Transverse colon (tissue), 4 donors: ENCODE results near the gene MC2R. TPM values are rescaled to one million over a fixed set of nuclear protein-coding genes. Genes with fewer than 3 reads are reported as not detected.

ENCODE experiments used
- DNase-seq: peaks from one replicate; pipeline ENCODE4 v3.0.0-alpha.2; 2019
- H3K27ac ChIP-seq, 4 donors: fragments of 200-600 bp; sonication (generic); 2 replicates each; pipeline ENCODE4 v1.5.1; 2016 to 2018; ENCODE audit warnings: inconsistent platforms in 4 of 4
- H3K27me3 ChIP-seq: fragments of 200-600 bp; sonication (generic); 2 replicates; pipeline ENCODE4 v1.5.1; 2017; ENCODE audit warnings: inconsistent platforms
- H3K36me3 ChIP-seq, 4 donors: fragments of 200-600 bp; sonication (generic); 2 replicates each; pipeline ENCODE4 v1.5.1; 2017 to 2019; ENCODE audit warnings: inconsistent platforms in 4 of 4
- H3K4me1 ChIP-seq, 4 donors: fragments of 200-600 bp; sonication (generic); 2 replicates each; pipeline ENCODE4 v1.5.1; 2017 to 2020; ENCODE audit warnings: inconsistent platforms in 4 of 4
- H3K4me3 ChIP-seq, 4 donors: fragments of 200-600 bp; sonication (generic); 1 replicate in 1 of 4; 2 replicates in 3 of 4; pipeline versions ENCODE4 v1.5.1 to v1.6.1; 2017 to 2019; ENCODE audit warnings: inconsistent platforms in 4 of 4
- H3K9me3 ChIP-seq, 2 donors: fragments of 200-600 bp; sonication (generic); 2 replicates each; pipeline ENCODE4 v1.5.1; 2017 to 2019; ENCODE audit warnings: inconsistent platforms in 2 of 2
- EP300 ChIP-seq: sonication (generic); formaldehyde crosslinking; IDR thresholded peaks from one replicate; pipeline ENCODE4 v1.6.1; 2017; ENCODE audit warnings: antibody characterized with exemption, low read depth
- POLR2A ChIP-seq: fragments of 450-650 bp; IDR thresholded peaks from one replicate; pipeline ENCODE4 v1.6.1; 2016; ENCODE audit warnings: antibody characterized with exemption, mild to moderate bottlenecking, moderate library complexity
- POLR2AphosphoS5 ChIP-seq, 3 donors: sonication (generic); formaldehyde crosslinking; IDR thresholded peaks; one replicate each; pipeline ENCODE4 v1.6.1; 2016; ENCODE audit warnings: antibody characterized with exemption in 3 of 3
- WGBS, 2 donors: methylation state at CpG; one replicate each; pipeline ENCODE4 v1.1.5; 2018; ENCODE audit warnings: low coverage in 1 of 2; 5-methylcytosine and 5-hydroxymethylcytosine counted together
- in situ Hi-C, 4 donors: fragments of 200-750 bp; cut with MboI; loops; one replicate each; pipeline versions ENCODE4 v1.15.0 to v1.15.1; 2017; ENCODE audit warnings: low sequenced_read_pairs in 3 of 4, low pct_ligation_motif_present in 1 of 4, low pct_unique_long_range_greater_than_20kb in 1 of 4
- intact Hi-C: fragments of 100-400 bp; cut with DNase I; formaldehyde crosslinking; loops from one replicate; pipeline ENCODE4 v1.15.1; 2023; ENCODE audit warnings: low total_unique reads
- total RNA-seq, 4 donors: library from RNA; depleted of rRNA; stranded (reverse); fragments of >200 nt; gene quantifications; one replicate each; pipeline ENCODE4 v1.1.0, GENCODE V29; 2016
- TF ChIP-seq, protein P1 (sequence below), 5 experiments: fragments of 200-600 bp in 3 of 5; fragments of 450-650 bp in 2 of 5; sonication (generic) in 3 of 5; IDR thresholded peaks; 1 replicate in 2 of 5; 2 replicates in 3 of 5; pipeline ENCODE4 v1.5.1; 2016 to 2017; ENCODE audit warnings: antibody characterized with exemption in 5 of 5, inconsistent platforms in 3 of 5, mild to moderate bottlenecking in 2 of 5, moderate library complexity in 1 of 5

Gene MC2R
- total RNA-seq, 4 donors from 2014 or later, result not detected

DNA sequence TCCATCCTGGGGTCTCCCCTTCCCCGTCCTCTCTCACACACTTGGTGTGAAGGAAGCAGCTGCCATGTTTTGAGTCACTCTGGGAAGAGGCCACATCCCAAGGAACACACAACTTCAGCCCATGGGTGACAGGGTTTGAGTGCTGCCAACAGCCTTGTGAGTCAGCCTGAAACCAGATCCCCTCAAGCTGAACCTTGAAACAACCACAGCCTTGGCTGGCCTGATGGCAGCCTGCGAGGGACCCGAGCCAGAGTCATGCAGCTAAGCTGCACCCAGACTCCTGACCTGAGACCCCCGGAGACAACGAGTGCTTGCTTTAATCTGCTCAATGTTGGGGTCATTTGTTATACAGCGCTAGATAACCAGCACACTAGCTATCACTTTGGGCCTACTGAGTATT lies 19.3 kb upstream of the MC2R start:
- TF ChIP-seq POLR2A, result no peak
- no peaks in the 10 kb centered on the region for H3K9me3 ChIP-seq
- H3K27ac ChIP-seq, result no peak overlapping the region
- 87% methylated on average over 6 of the region's 6 CpGs; no CpG with 5 or more reads in 1 of the 2 donors for WGBS, 2 donors
- in situ Hi-C loops, result no loop called here
- H3K4me3 ChIP-seq, result no peak overlapping the region
- DNase-seq, result no peak
- intact Hi-C loops, result no loop called here
- H3K36me3 ChIP-seq, result no peaks in the 10 kb centered on the region
- no peaks in the 10 kb centered on the region for H3K27me3 ChIP-seq
- no peaks in the 10 kb centered on the region for H3K4me1 ChIP-seq

DNA sequence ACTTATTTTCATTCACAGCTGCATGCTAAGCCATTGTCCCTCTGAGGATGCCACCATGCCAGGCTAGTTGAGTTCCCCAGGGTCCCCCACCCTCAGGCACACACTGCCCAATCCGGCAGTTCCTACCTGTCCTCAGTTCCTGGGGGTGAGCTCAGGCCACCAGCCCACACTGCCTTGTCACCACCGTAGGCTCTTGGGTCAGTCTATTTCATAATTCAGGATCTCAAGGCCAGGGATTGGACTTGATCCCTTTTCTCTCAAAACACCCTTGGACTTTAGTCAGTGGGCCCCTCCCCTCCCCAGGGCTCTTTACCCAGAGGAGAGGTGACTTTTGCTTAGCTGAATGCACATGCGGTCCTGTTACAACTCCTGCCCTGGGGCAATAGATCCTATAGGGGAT lies 18.7 kb upstream of the MC2R start:
- no peaks in the 10 kb centered on the region for H3K9me3 ChIP-seq
- H3K27me3 ChIP-seq, result no peaks in the 10 kb centered on the region
- TF ChIP-seq, protein P1, sequence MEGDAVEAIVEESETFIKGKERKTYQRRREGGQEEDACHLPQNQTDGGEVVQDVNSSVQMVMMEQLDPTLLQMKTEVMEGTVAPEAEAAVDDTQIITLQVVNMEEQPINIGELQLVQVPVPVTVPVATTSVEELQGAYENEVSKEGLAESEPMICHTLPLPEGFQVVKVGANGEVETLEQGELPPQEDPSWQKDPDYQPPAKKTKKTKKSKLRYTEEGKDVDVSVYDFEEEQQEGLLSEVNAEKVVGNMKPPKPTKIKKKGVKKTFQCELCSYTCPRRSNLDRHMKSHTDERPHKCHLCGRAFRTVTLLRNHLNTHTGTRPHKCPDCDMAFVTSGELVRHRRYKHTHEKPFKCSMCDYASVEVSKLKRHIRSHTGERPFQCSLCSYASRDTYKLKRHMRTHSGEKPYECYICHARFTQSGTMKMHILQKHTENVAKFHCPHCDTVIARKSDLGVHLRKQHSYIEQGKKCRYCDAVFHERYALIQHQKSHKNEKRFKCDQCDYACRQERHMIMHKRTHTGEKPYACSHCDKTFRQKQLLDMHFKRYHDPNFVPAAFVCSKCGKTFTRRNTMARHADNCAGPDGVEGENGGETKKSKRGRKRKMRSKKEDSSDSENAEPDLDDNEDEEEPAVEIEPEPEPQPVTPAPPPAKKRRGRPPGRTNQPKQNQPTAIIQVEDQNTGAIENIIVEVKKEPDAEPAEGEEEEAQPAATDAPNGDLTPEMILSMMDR (IDR thresholded peaks at IDR 0.05), result no peak
- TF ChIP-seq EP300 (no peak), POLR2A (no peak), POLR2AphosphoS5 (IDR thresholded peaks at IDR 0.05) (no peak)
- intact Hi-C loops (no loop called here), in situ Hi-C loops (no loop called here)
- DNase-seq, result no peak
- no peak overlapping the region for H3K27ac ChIP-seq
- H3K4me3 ChIP-seq, result no peak overlapping the region
- H3K4me1 ChIP-seq, result no peaks in the 10 kb centered on the region
- WGBS, 2 donors, result 93% methylated on average over 3 of the region's 3 CpGs; no CpG with 5 or more reads in 1 of the 2 donors
- no peaks in the 10 kb centered on the region for H3K36me3 ChIP-seq

DNA sequence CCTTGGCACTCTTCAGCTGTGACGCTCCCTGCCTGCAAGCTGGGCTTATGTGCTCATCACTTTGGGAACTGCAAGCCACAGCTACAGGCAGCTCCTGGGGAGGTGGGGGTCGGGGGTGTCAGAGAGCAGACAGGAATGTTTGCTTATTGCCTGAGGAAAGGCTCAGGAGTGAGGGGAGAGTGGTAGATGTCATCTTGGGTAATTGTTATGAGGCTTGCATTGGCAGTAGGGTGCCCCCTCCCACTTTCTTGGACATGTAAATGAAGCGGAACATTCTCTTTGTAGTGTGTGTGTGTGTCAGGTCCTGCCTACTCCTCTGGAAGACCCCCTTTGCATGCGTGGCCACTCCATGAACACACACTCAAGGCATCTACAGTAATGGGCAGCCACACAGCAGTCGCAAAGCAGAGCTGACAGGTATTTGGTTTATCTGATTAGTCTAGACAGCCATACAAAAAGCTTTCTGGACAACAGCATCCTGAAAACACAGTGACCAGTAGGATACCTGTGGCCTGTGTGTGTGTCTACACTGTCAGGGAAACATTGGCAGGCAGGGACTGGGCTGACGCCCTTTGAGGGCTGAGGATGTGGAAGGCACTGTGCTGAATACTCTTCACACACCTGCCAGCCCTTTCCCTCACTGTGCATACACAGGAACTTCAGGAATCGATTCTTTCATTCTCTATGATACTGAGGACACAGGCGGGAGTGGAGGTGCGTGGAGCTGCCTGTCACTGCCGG lies 17.1 kb upstream of the MC2R start:
- intact Hi-C loops, result no loop called here
- Histone ChIP-seq H3K9me3 (no peaks in the 10 kb centered on the region), H3K4me3 (no peak overlapping the region), H3K27ac (no peak overlapping the region), H3K36me3 (no peaks in the 10 kb centered on the region), H3K4me1 (no peaks in the 10 kb centered on the region), H3K27me3 (no peaks in the 10 kb centered on the region)
- in situ Hi-C loops, result no loop called here
- no peak for TF ChIP-seq EP300
- TF ChIP-seq POLR2AphosphoS5 (IDR thresholded peaks at IDR 0.05), result no peak
- TF ChIP-seq, protein P1 (IDR thresholded peaks at IDR 0.05), result no peak
- no peak for TF ChIP-seq POLR2A
- WGBS, 2 donors, result 65% methylated on average over 10 of the region's 10 CpGs; no CpG with 5 or more reads in 1 of the 2 donors
- DNase-seq, result no peak

DNA sequence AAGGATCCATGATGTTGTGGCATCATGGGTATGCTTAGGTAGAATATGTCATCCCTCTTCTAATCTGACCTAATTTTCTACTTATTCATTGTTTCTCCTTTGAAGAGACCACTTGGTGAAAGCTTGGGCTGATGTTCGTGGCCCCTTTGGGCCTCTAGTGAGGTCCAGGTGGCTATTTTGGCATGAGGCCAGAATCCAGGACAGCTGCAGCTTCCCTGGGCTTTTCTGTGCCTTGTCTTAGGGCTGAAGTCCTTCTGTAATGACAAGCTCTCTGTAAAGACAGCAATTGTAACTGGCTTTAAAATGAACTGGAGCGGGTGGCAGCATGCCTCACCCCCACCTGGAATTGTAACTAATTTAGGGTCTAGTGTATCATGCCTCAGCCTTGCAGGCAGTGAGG lies 15.6 kb upstream of the MC2R start:
- 67% methylated on average over 2 of the region's 2 CpGs; no CpG with 5 or more reads in 1 of the 2 donors for WGBS, 2 donors
- DNase-seq, result no peak
- in situ Hi-C loops (no loop called here), intact Hi-C loops (no loop called here)
- H3K4me1 ChIP-seq, result no peaks in the 10 kb centered on the region
- no peaks in the 10 kb centered on the region for H3K36me3 ChIP-seq
- no peaks in the 10 kb centered on the region for H3K27me3 ChIP-seq
- no peak for TF ChIP-seq POLR2A
- TF ChIP-seq POLR2AphosphoS5 (IDR thresholded peaks at IDR 0.05), result no peak
- TF ChIP-seq, protein P1 (IDR thresholded peaks at IDR 0.05), result no peak
- TF ChIP-seq EP300, result no peak
- H3K27ac ChIP-seq, result no peak overlapping the region
- H3K4me3 ChIP-seq, result no peak overlapping the region
- H3K9me3 ChIP-seq, result no peaks in the 10 kb centered on the region

DNA sequence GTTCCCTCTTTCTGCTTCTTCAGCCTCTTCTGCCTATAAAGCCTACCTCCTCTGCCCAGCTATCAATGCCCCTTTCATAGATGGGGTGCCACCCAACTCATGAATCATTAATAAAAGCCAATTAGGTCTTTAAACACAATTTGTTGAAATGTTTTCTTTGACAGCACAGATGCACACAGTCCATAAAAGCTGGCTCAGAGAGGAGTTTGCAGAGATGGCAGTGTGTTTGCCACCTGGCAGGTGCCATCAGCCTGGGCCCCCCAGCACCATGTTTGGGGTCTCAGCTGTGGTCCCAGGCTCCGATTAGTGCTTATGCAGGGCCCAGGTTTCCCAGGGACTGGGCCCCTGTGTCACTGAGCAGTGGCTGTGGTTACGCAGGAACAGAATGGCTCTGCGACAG lies 7.9 kb upstream of the MC2R start:
- no peak for DNase-seq
- Histone ChIP-seq H3K27me3 (no peaks in the 10 kb centered on the region), H3K4me1 (no peaks in the 10 kb centered on the region), H3K27ac (no peak overlapping the region), H3K36me3 (no peaks in the 10 kb centered on the region), H3K4me3 (no peak overlapping the region), H3K9me3 (no peaks in the 10 kb centered on the region)
- in situ Hi-C loops, result no loop called here
- TF ChIP-seq, protein P1 (IDR thresholded peaks at IDR 0.05), result no peak
- no peak for TF ChIP-seq POLR2AphosphoS5 (IDR thresholded peaks at IDR 0.05)
- TF ChIP-seq POLR2A, result no peak
- no peak for TF ChIP-seq EP300
- 77% methylated on average over 3 of the region's 3 CpGs; no CpG with 5 or more reads in 1 of the 2 donors for WGBS, 2 donors
- intact Hi-C loops, result no loop called here
